ENCODE results near the gene GPATCH2L. TPM values are rescaled to one million over a fixed set of nuclear protein-coding genes. Genes with fewer than 3 reads are reported as not detected.

The GPATCH2L gene
- polyA plus RNA-seq, 1 experiment: 23.6 TPM

- Histone ChIP-seq H3K27me3 (ENCODE audit: control insufficient read depth, insufficient read depth, low read length) (peaks cover 30% of the 10 kb centered on the region), H3K4me3 (ENCODE audit: low read depth, low read length) (no peak overlapping the region), H3K36me3 (ENCODE audit: control insufficient read depth, insufficient read depth, low read length) (no peaks in the 10 kb centered on the region)
- no peak for TF ChIP-seq CTCF (IDR thresholded peaks at IDR 0.05; ENCODE audit: insufficient read depth, low read depth, low read length)
- no peak for DNase-seq (ENCODE audit: low read depth)
- ChIA-PET CTCF (no interaction called here), POLR2A (no interaction called here)
Measured at GRCh38 chr14:76136476-76137110, 15.1 kb upstream of the GPATCH2L start.

DNA sequence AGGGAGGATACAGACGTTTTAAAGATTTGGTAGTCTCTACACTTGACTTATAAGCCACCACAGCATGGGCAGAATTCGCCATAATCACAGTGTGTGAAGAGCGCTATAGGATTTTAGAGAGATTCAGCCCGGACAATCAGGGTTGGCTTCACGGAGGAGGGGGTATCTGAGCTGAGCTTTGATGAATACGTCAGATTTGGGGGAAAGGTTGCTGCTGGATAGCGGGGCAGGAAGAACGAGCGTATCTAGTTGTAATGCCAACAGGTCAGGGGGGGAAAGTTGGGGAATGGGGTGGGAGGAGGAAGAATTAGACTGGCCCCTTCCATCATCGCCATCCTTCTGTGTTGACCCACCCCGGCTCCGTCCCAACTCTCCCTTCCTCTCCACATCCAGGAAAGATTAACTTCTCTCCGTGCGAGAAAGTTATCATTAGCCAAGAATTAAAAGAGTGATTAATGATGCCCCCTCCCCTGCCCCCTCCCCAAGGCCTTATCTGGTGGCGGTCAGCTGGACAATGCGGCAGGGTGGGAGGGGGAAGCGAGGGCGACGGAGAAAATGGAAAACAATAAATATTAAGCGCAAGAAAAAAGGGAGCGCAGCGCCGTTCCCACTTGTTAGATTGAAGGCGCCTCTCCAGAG is 13.5 kb upstream of the GPATCH2L start:
- POLR2A ChIA-PET: no interaction called here
- peaks cover 26% of the 10 kb centered on the region for H3K27me3 ChIP-seq (ENCODE audit: control insufficient read depth, insufficient read depth, low read length)
- H3K36me3 ChIP-seq (ENCODE audit: control insufficient read depth, insufficient read depth, low read length): no peaks in the 10 kb centered on the region
- no peak overlapping the region for H3K4me3 ChIP-seq (ENCODE audit: low read depth, low read length)
- TF ChIP-seq CTCF (IDR thresholded peaks at IDR 0.05; ENCODE audit: insufficient read depth, low read depth, low read length): no peak
- no peak for DNase-seq (ENCODE audit: low read depth)
- CTCF ChIA-PET: interaction anchor here (1.3 kb wide), 1 partner anchor 48 kb away, joined by 4 read pairs; no protein-coding TSS in a partner anchor

- DNase-seq (ENCODE audit: low read depth): no peak
- CTCF ChIA-PET: no interaction called here
- Histone ChIP-seq H3K4me3 (ENCODE audit: low read depth, low read length) (no peak overlapping the region), H3K27me3 (ENCODE audit: control insufficient read depth, insufficient read depth, low read length) (peaks cover 26% of the 10 kb centered on the region), H3K36me3 (ENCODE audit: control insufficient read depth, insufficient read depth, low read length) (no peaks in the 10 kb centered on the region)
- POLR2A ChIA-PET: no interaction called here
- TF ChIP-seq CTCF (IDR thresholded peaks at IDR 0.05; ENCODE audit: insufficient read depth, low read depth, low read length): no peak
Measured at GRCh38 chr14:76138758-76139723, 12.7 kb upstream of the GPATCH2L start.

- ChIA-PET CTCF (no interaction called here), POLR2A (no interaction called here)
- peaks cover 14% of the 10 kb centered on the region for H3K27me3 ChIP-seq (ENCODE audit: control insufficient read depth, insufficient read depth, low read length)
- DNase-seq (ENCODE audit: low read depth): no peak
- H3K36me3 ChIP-seq (ENCODE audit: control insufficient read depth, insufficient read depth, low read length): no peaks in the 10 kb centered on the region
- no peak overlapping the region for H3K4me3 ChIP-seq (ENCODE audit: low read depth, low read length)
- no peak for TF ChIP-seq CTCF (IDR thresholded peaks at IDR 0.05; ENCODE audit: insufficient read depth, low read depth, low read length)
Measured at GRCh38 chr14:76143642-76144041, 8.1 kb upstream of the GPATCH2L start.

DNA sequence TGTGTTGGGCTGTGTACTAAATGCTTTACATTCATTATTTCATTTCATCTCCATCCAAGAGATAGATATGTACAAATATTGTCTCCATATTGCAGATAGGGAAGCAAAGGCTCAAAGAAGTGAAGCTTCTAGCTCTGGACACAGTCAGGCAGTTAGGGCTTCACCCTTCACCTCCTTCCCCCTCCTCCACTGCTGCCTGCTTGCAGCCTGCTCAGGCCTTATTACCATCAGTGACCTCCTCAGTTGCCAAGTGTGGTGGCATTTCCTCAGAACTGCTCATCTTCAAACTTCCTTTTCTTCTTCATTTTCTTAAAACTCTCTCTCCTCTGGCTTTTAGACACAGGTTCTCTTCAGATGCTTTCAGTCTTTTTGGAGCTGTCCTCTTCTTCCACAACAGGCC is 4.7 kb upstream of the GPATCH2L start:
- H3K4me3 ChIP-seq (ENCODE audit: low read depth, low read length): no peak overlapping the region
- no peaks in the 10 kb centered on the region for H3K36me3 ChIP-seq (ENCODE audit: control insufficient read depth, insufficient read depth, low read length)
- no peak for DNase-seq (ENCODE audit: low read depth)
- H3K27me3 ChIP-seq (ENCODE audit: control insufficient read depth, insufficient read depth, low read length): peaks cover 3% of the 10 kb centered on the region; the same call in 1 of the 2 replicates
- TF ChIP-seq CTCF (IDR thresholded peaks at IDR 0.05; ENCODE audit: insufficient read depth, low read depth, low read length): no peak
- CTCF ChIA-PET: interaction anchor here (0.8 kb wide), 1 partner anchor 240 kb away, joined by 3 read pairs; no protein-coding TSS in a partner anchor
- POLR2A ChIA-PET: no interaction called here
